Endometrium (tissue), 2 donors: Measurements from ENCODE around the gene MT1F.
"Not testable (repeated sequence)": the region's sequence is repeated elsewhere in the genome, so short reads cannot be mapped to it uniquely, and the experiment has no call there.

Source experiments
- FAIRE-seq: peaks from 2 replicates; lab custom pipeline; 2012; peaks lifted over from hg19 to GRCh38; lab: Jason Lieb, UNC
- donor health status: control.
- donor health status: control.

MT1F gene

DNA sequence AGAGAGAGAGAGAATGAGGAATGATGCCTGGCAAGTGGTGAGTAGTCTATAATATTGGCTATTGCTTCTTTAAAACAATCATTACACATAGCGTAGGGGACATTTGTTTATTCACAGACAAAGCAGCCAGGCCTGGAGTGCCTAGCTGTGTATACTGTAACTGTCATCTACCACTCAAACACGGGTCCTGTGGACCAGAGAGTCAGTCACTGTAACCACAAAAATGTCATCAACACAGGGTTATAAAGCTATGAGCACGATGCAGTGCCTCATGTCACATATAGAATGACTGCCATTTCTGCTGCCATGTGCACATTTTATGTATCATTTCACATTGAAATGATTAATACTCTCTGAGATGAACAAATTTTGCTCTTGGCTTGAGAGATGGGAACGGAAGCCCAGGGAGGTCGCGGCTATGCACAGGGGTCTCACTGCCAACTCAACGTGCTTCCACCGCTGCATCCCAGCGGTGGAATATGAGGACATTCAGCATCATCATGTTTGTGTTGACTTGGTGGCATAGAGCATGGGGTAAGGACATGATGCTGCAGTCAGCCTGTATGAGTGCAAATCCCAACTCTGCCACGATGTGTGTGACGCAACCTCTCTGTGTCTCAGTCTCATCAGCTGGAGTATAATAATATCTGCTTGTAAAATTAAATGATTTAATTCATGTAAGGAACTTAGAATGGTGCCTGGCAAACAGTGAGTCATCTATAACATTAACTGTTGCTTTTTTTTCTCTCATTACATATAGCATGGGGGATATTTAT lies 15.2 kb downstream of the MT1F start:
- no peak for FAIRE-seq

GRCh38 chr16:56673921-56674320 lies 16.2 kb downstream of the MT1F start:
- FAIRE-seq = no peak

- FAIRE-seq = not testable (repeated sequence)
Measured at GRCh38 chr16:56674570-56674969, 16.8 kb downstream of the MT1F start.

DNA sequence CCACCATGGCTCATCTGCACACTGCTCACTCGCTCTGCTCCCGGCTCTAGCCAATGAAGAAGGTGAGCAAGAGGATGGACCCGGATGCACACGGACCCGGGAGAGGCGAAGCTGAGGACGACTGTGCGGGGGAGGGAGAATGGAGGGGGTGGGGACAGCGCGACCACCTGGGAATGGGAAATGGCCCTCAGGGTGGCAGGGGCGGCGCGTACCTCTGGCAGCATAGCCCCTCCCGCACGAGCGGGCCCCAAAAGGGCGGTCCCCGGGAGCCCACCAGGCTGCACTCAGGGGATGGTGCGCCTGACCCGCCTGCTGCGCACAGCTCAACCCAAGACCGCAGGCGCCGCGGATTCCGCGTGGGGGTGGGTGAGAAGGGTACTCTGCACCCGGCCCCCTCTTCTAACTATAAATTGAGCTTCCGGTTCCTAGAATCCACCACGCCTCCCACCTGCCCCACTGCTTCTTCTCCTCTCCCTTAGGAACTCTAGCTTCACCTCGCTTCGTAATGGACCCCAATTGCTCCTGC lies 18.0 kb downstream of the MT1F start:
- FAIRE-seq = no peak

DNA sequence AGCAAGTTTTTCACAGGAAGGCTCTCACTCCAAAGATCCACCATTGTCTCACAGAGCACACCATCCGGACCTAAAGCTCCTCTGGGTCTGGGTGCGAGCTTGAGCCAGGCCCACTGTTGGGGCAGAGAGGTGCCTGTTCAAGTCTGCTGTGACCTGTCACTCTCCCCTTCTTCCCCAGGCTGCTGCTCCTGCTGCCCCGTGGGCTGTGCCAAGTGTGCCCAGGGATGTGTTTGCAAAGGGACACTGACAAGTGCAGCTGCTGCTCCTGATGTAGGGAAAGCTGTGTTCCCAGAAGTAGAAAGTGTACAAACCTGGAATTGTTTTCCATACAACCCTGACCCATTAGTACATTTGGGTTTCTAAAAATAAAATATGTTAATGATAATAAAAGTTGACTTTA lies 19.7 kb downstream of the MT1F start:
- FAIRE-seq = no peak

GRCh38 chr16:56679078-56679730 lies 21.4 kb downstream of the MT1F start:
- no peak for FAIRE-seq

GRCh38 chr16:56679818-56680217 lies 22.1 kb downstream of the MT1F start:
- no peak for FAIRE-seq

- no peak for FAIRE-seq
Measured at GRCh38 chr16:56681939-56682702, 24.4 kb downstream of the MT1F start, which contains the start of gene MT1X. Gene MT1X (plus strand): TSS chr16:56682470. CDS start chr16:56682541, 71 bp downstream.

DNA sequence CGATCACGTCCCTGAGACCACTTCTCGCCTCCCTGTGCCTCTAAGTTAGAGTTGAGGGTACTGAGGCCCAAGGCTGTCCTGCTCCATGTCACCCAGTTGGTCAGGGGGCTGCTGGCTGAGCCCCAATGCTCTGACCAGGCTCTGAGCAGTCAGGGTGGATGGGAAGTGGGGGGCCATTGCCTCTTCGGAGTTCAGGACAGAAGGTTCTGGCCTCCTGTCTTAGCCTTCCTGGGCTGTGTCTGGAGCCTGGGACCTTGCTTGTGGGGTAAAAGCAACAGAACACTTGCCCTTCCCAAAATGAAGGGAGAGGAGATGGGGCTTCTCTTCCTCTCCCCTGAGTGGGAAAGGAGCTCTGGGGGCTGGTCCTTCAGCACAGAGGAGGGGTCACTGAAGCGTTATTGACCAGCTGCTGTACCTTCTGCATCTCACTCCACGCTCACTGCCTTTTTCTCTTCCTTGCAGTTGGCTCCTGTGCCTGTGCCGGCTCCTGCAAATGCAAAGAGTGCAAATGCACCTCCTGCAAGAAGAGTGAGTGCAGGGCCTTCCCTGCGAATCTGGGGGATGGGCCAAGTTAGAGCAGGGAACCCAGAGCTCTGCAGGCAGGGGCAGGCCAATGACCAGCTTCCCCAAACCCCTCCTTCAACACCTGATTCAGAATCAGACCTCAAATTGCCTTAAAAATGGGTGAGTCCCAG lies 25.1 kb downstream of the MT1F start:
- FAIRE-seq = no peak

DNA sequence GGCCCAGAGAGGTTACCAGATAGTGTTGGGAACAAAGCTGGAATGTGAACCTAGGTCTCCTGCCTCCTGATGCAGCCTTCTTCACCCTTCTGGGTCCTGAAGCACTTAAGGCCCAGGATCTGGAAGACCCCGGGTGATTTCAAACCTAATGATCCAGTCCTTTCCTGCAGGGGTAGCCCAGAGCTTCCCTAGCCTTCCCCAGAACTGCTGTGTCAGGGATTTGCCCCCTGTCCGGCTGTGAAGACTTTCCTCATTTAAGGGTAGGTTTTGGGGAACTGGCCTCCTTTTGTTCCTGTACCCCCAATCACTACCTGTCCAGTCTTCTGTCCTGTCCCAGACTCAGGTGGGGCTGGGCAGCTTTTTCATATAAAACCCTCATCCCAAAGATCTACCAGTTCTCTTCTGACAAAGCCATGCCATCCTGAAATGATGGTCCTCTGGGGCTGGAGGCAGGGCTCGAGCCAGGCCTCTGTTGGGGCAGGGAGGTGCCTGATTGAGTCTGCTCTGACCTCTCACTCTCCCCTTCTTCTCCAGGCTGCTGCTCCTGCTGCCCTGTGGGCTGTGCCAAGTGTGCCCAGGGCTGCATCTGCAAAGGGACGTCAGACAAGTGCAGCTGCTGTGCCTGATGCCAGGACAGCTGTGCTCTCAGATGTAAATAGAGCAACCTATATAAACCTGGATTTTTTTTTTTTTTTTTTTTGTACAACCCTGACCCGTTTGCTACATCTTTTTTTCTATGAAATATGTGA lies 25.8 kb downstream of the MT1F start:
- no peak for FAIRE-seq

DNA sequence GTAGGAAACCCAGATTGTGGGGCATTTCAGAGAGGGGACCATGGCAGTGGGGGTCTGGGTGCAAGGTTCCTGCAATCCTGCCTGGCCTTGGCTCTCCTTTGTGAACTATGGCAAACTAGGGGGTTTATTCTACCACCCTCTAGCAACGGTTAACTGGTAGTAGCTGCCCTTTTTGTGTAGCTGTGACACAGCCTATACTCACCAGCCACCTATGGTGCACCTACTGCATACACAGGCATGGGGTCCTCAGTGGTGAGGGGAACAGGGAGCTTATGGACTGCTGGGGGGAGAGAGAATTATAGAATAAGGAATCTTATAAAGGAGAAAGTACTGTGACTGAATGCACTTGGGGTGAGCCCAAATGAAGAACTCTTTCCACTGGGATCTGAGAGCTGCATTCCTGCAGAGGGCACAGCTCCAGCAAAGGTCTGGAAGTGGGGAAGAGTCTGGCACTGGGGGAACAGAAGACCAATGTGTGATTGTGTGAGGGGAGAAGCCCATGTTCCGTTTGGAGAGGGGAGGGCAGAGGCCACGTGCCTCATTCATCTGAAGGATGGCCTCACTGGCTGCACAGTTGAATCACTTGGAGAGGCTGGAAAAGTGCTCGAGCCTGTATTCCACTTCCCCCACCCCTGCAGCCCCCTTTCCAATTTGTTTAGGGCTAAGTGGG lies 26.6 kb downstream of the MT1F start:
- FAIRE-seq = no peak

- FAIRE-seq = no peak
Measured at GRCh38 chr16:56684926-56685590, 27.3 kb downstream of the MT1F start.

- FAIRE-seq = no peak
Measured at GRCh38 chr16:56686758-56687157, 29.0 kb downstream of the MT1F start.

GRCh38 chr16:56688762-56689161 lies 31.0 kb downstream of the MT1F start:
- no peak for FAIRE-seq

DNA sequence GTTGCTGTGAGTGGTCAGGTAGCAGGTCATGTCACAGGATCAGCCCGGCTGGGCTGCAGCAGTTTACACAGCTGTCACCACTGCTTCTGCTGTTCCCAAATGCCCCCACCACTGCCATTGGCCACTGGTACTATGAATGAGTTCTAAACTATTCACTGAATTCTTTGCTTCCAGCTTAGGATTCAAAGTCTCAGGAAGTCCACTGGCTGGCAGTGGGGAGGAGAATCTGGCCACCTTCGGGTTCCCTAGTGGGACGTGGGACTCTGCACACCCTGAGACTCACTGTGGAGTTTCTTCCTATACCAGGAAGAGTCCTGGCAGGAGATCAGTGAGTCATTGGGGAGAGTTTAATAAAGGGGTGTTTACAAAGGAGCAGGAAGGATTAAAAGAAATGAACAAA lies 31.4 kb downstream of the MT1F start:
- FAIRE-seq = no peak

- FAIRE-seq = no peak
Measured at GRCh38 chr16:56690420-56691122, 32.8 kb downstream of the MT1F start.

- FAIRE-seq = no peak
Measured at GRCh38 chr16:56691885-56692284, 34.1 kb downstream of the MT1F start.

GRCh38 chr16:56695246-56695645 lies 37.5 kb downstream of the MT1F start:
- no peak for FAIRE-seq

DNA sequence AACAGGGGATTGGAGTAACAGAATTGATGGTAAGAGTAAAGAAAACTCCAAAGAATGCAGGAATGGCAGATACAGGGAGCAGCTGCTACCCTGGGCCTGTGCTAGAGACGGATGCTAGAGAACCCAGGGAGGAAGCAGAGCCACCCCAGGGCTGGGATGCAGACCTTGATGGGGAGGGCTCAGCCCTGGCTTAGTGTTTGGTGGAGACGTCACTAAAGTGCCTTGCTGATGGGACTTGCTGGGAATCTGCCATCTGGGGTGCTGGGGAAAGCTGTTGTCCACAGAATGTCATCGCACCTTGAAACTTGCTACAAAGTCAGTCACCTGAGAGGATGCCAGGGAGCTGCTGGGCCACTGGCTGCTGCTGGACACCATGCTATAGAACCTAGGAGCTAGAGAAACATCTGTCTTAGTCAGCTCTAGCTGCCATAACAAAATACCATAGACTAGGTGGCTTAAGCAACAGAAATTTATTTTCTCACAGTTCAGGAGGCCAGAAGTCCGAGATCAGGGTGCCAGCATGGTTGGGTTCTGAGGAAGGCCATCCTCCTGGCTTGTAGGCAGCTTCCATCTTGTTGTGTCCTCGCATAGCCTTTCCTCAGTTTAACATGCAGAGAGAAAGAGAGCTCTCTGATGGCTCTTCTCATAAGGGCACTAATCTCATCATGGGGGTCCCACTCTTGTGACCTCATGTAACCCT lies 39.8 kb downstream of the MT1F start:
- FAIRE-seq = no peak
